Measurements from ENCODE around the gene ITGA2B. TPM values are rescaled to one million over a fixed set of nuclear protein-coding genes. Genes with fewer than 3 reads are reported as not detected.
"Not testable (repeated sequence)": the region's sequence is repeated elsewhere in the genome, so short reads cannot be mapped to it uniquely, and the experiment has no call there.

ITGA2B gene
- total and polyA plus RNA-seq, 11 donors: 0.16 to 1.8 (median 0.34) TPM

- 93 to 98% (median 95%) methylated on average over 5 of the region's 5 CpGs for WGBS, 4 donors
- DNase-seq (no peak), ATAC-seq (no peak)
- no peak overlapping the region for H3K27ac ChIP-seq
- no peaks in the 10 kb centered on the region for H3K27me3 ChIP-seq
- peaks cover 0 to 5% (median 0%) of the 10 kb centered on the region in 12 donors for H3K4me1 ChIP-seq
- H3K4me3 ChIP-seq: no peak overlapping the region
- H3K36me3 ChIP-seq: peaks cover 0 to 65% (median 55%) of the 10 kb centered on the region in 9 donors
- intact Hi-C loops (cut with DNase I): loop anchor here in 1 of 10 donors (10.0 kb wide), 1 partner anchor 128 kb away; no protein-coding TSS in a partner anchor
- TF ChIP-seq CTCF (IDR thresholded peaks at IDR 0.05): no peak
- H3K9me3 ChIP-seq: no peaks in the 10 kb centered on the region
Observed at GRCh38 chr17:44396946-44397345, 7.5 kb upstream of the ITGA2B start.

- H3K9me3 ChIP-seq: no peaks in the 10 kb centered on the region
- DNase-seq (no peak), ATAC-seq (no peak)
- H3K4me3 ChIP-seq: no peak overlapping the region
- H3K4me1 ChIP-seq: peaks cover 0 to 5% (median 0%) of the 10 kb centered on the region in 12 donors
- TF ChIP-seq CTCF (IDR thresholded peaks at IDR 0.05) (no peak), POLR2A (IDR thresholded peaks at IDR 0.05) (no peak)
- H3K36me3 ChIP-seq: peaks cover 0 to 44% (median 33%) of the 10 kb centered on the region in 9 donors
- H3K27me3 ChIP-seq: no peaks in the 10 kb centered on the region
- WGBS, 4 donors: 94 to 100% (median 98%) methylated on average over 2 of the region's 2 CpGs
- intact Hi-C loops (cut with DNase I): loop anchor here in 1 of 10 donors (10.0 kb wide), 1 partner anchor 130 kb away; no protein-coding TSS in a partner anchor
- H3K27ac ChIP-seq: no peak overlapping the region
Observed at GRCh38 chr17:44394833-44395232, 5.4 kb upstream of the ITGA2B start.

GRCh38 chr17:44394112-44394511 is 4.7 kb upstream of the ITGA2B start:
- H3K9me3 ChIP-seq, DNase-seq, H3K27ac ChIP-seq, H3K4me3 ChIP-seq, H3K4me1 ChIP-seq, H3K27me3 ChIP-seq, ATAC-seq: not testable (repeated sequence)
- intact Hi-C loops (cut with DNase I): loop anchor here in 1 of 10 donors (10.0 kb wide), 1 partner anchor 131 kb away; no protein-coding TSS in a partner anchor
- peaks cover 0 to 37% (median 26%) of the 10 kb centered on the region in 9 donors for H3K36me3 ChIP-seq
- WGBS, 4 donors: 93 to 97% (median 96%) methylated on average over 9 of the region's 9 CpGs

- H3K36me3 ChIP-seq: peaks cover 0 to 5% (median 0%) of the 10 kb centered on the region in 9 donors
- no peak overlapping the region for H3K27ac ChIP-seq
- H3K27me3 ChIP-seq: peaks cover 0 to 7% (median 0%) of the 10 kb centered on the region in 9 donors
- ATAC-seq (no peak), DNase-seq (no peak)
- intact Hi-C loops (cut with DNase I): loop anchor here in 1 of 10 donors (10.0 kb wide), 1 partner anchor 134 kb away; no protein-coding TSS in a partner anchor
- no peaks in the 10 kb centered on the region for H3K9me3 ChIP-seq
- peaks cover 0 to 14% (median 7%) of the 10 kb centered on the region in 12 donors for H3K4me1 ChIP-seq
- TF ChIP-seq CTCF (IDR thresholded peaks at IDR 0.05): no peak
- no peak for TF ChIP-seq POLR2A (IDR thresholded peaks at IDR 0.05)
- no peak overlapping the region for H3K4me3 ChIP-seq
- 86 to 91% (median 88%) methylated on average over 10 of the region's 10 CpGs for WGBS, 4 donors
Observed at GRCh38 chr17:44390250-44390870, 911 bp upstream of the ITGA2B start.
